OCI-LY3 (cell line): Measurements from ENCODE around the gene KCNQ1.

Experiments used
- H2AFZ ChIP-seq: fragments of 200-600, 300-600 bp; shearing (Covaris generic); 2 replicates; pipeline ENCODE4 v1.6.0; 2014; ENCODE audit warnings: antibody characterized with exemption, low read depth, low read length
- H3K27ac ChIP-seq: fragments of 200-600, 300-600 bp; sonication (generic); 2 replicates; pipeline ENCODE4 v1.5.1; 2014; ENCODE audit warnings: mild to moderate bottlenecking, low read length, moderate library complexity, mixed read lengths
- H3K27me3 ChIP-seq: fragments of 200-600, 300-600 bp; sonication (generic); 2 replicates; pipeline ENCODE4 v1.6.1; 2014; ENCODE audit warnings: low read depth, low read length, mixed read lengths
- H3K36me3 ChIP-seq: fragments of 200-600, 300-600 bp; sonication (generic); replicated peaks from 2 replicates; pipeline ENCODE3; 2014; ENCODE audit warnings: low read depth, low read length, mixed read lengths
- H3K4me1 ChIP-seq: fragments of 300-600, 200-600 bp; sonication (generic); 2 replicates; pipeline ENCODE4 v1.6.1; 2014; ENCODE audit warnings: low read length, mixed read lengths
- H3K4me2 ChIP-seq: fragments of 200-600, 300-600 bp; sonication (generic); 2 replicates; pipeline ENCODE4 v1.6.1; 2014; ENCODE audit warnings: low read length, mixed read lengths
- H3K4me3 ChIP-seq: fragments of 300-600, 200-600 bp; sonication (generic); 2 replicates; pipeline ENCODE4 v1.5.1; 2014; ENCODE audit warnings: antibody characterized with exemption, mild to moderate bottlenecking, low read length, moderate library complexity
- H3K79me2 ChIP-seq: fragments of 300-600, 200-600 bp; shearing (Covaris generic); 2 replicates; pipeline ENCODE4 v1.6.1; 2014; ENCODE audit warnings: mild to moderate bottlenecking, low read length, mixed read lengths
- H3K9ac ChIP-seq: fragments of 300-600, 200-600 bp; shearing (Covaris generic); 2 replicates; pipeline ENCODE4 v1.6.0; 2014; ENCODE audit warnings: mild to moderate bottlenecking, low read length, moderate library complexity
- H3K9me3 ChIP-seq: fragments of 200-600, 300-600 bp; shearing (Covaris generic); 2 replicates; pipeline ENCODE4 v1.6.1; 2014; ENCODE audit warnings: low read length, mixed read lengths; ENCODE audit not compliant: insufficient read depth
- H4K20me1 ChIP-seq: fragments of 200-600, 300-600 bp; sonication (generic); 2 replicates; pipeline ENCODE4 v1.6.1; 2016; ENCODE audit warnings: low read length, mixed read lengths; ENCODE audit not compliant: insufficient read depth
- CTCF ChIP-seq: fragments of 200-600, 300-600 bp; sonication (generic); IDR thresholded peaks from 2 replicates; pipeline ENCODE4 v1.5.1; 2014; ENCODE audit warnings: antibody characterized with exemption, low read length, low read depth
- EZH2phosphoT487 ChIP-seq: fragments of 200-600 bp; shearing (Covaris generic); IDR thresholded peaks from 2 replicates; pipeline ENCODE4 v1.6.1; 2018; ENCODE audit warnings: antibody characterized with exemption, mixed run types, low read depth

KCNQ1 gene

GRCh38 chr11:2565447-2566222 is 120.8 kb downstream of the KCNQ1 start:
- Histone ChIP-seq H3K27ac (no peak overlapping the region), H3K4me3 (no peak overlapping the region), H3K4me1 (no peaks in the 10 kb centered on the region), H3K79me2 (no peaks in the 10 kb centered on the region), H3K27me3 (no peaks in the 10 kb centered on the region), H3K9ac (no peak overlapping the region), H4K20me1 (no peaks in the 10 kb centered on the region), H3K36me3 (no peaks in the 10 kb centered on the region), H2AFZ (no peak overlapping the region), H3K9me3 (no peaks in the 10 kb centered on the region), H3K4me2 (no peak overlapping the region)
- TF ChIP-seq EZH2phosphoT487 (no peak), CTCF (no peak)

GRCh38 chr11:2566223-2567025 is 121.6 kb downstream of the KCNQ1 start:
- Histone ChIP-seq H3K4me2 (no peak overlapping the region), H3K9ac (no peak overlapping the region), H3K27ac (no peak overlapping the region)

GRCh38 chr11:2567026-2567671 is 122.3 kb downstream of the KCNQ1 start:
- Histone ChIP-seq H3K4me3 (no peak overlapping the region), H3K4me1 (no peaks in the 10 kb centered on the region), H4K20me1 (no peaks in the 10 kb centered on the region), H3K27ac (no peak overlapping the region), H3K79me2 (no peaks in the 10 kb centered on the region), H3K9me3 (no peaks in the 10 kb centered on the region), H3K9ac (no peak overlapping the region), H2AFZ (no peak overlapping the region), H3K4me2 (no peak overlapping the region), H3K27me3 (no peaks in the 10 kb centered on the region), H3K36me3 (no peaks in the 10 kb centered on the region)
- TF ChIP-seq CTCF (no peak), EZH2phosphoT487 (no peak)

More at GRCh38 chr11:2566223-2567025, 121.6 kb downstream of the KCNQ1 start:
- no peaks in the 10 kb centered on the region for H3K4me1 ChIP-seq
- H4K20me1 ChIP-seq: no peaks in the 10 kb centered on the region
- H3K79me2 ChIP-seq: no peaks in the 10 kb centered on the region
- no peak overlapping the region for H3K4me3 ChIP-seq
- H2AFZ ChIP-seq: no peak overlapping the region
- H3K9me3 ChIP-seq: no peaks in the 10 kb centered on the region
- H3K36me3 ChIP-seq: no peaks in the 10 kb centered on the region
- TF ChIP-seq EZH2phosphoT487 (no peak), CTCF (no peak)
- H3K27me3 ChIP-seq: no peaks in the 10 kb centered on the region

GRCh38 chr11:2569321-2569721 is 124.5 kb downstream of the KCNQ1 start:
- Histone ChIP-seq H3K9me3 (no peaks in the 10 kb centered on the region), H3K4me2 (no peak overlapping the region), H3K9ac (no peak overlapping the region), H2AFZ (no peak overlapping the region), H3K79me2 (no peaks in the 10 kb centered on the region), H3K27ac (no peak overlapping the region), H3K4me1 (no peaks in the 10 kb centered on the region), H3K27me3 (no peaks in the 10 kb centered on the region), H3K36me3 (no peaks in the 10 kb centered on the region), H3K4me3 (no peak overlapping the region), H4K20me1 (no peaks in the 10 kb centered on the region)
- TF ChIP-seq CTCF: no peak
- TF ChIP-seq EZH2phosphoT487: no peak
